SK-N-SH (cell line): Measurements from ENCODE around the gene STX18. TPM values are rescaled to one million over a fixed set of nuclear protein-coding genes. Genes with fewer than 3 reads are reported as not detected.

Experiments used
- polyA plus RNA-seq, 3 experiments: library from polyadenylated mRNA; depleted of rRNA; stranded (reverse); fragments of >200 nt; gene quantifications; 2 replicates each; pipeline ENCODE4 v1.2.3, GENCODE V29; 2012

Gene STX18
- polyA plus RNA-seq, 1 of the 3 experiments (the other 2 are of a cell fraction): 17.3 TPM

Other genes starting within 250 kb of the STX18 start
- gene NSG1, start 154.9 kb downstream of the STX18 start, polyA plus RNA-seq (2012; rRNA removed): 10.4 and 11.4 TPM in 2 replicates